Right atrium auricular region (tissue), 2 donors: Measurements from ENCODE around the gene IFNGR2. TPM values are rescaled to one million over a fixed set of nuclear protein-coding genes. Genes with fewer than 3 reads are reported as not detected.

Source experiments
- DNase-seq: peaks from one replicate; pipeline ENCODE4 v3.0.0-alpha.2; 2019; ENCODE audit warnings: low spot score
- H3K27ac ChIP-seq, 2 donors: fragments of 200-600 bp; sonication (generic); 1 replicate in 1 of 2; 2 replicates in 1 of 2; pipeline ENCODE4 v1.5.1; 2016 to 2019
- H3K27me3 ChIP-seq, 2 donors: fragments of 200-600 bp; sonication (generic); one replicate each; pipeline versions ENCODE4 v1.5.1 to v1.6.0; 2017 to 2019
- H3K36me3 ChIP-seq: fragments of 200-600 bp; sonication (generic); one replicate; pipeline ENCODE4 v1.5.1; 2016
- H3K4me1 ChIP-seq, 2 donors: fragments of 200-600 bp; sonication (generic); one replicate each; pipeline versions ENCODE4 v1.5.1 to v1.6.0; 2017 to 2019
- H3K4me3 ChIP-seq, 2 donors: fragments of 200-600 bp; sonication (generic); 1 replicate in 1 of 2; 2 replicates in 1 of 2; pipeline ENCODE4 v1.5.1; 2017 to 2019; ENCODE audit warnings: mild to moderate bottlenecking in 1 of 2, moderate library complexity in 1 of 2
- H3K9me3 ChIP-seq, 2 donors: fragments of 200-600 bp; sonication (generic); one replicate each; pipeline ENCODE4 v1.5.1; 2019
- total RNA-seq, 2 donors: library from RNA; depleted of rRNA; stranded (reverse); fragments of >200 nt; gene quantifications; one replicate each; pipeline ENCODE4 v1.1.0, GENCODE V29; 2016
- TF ChIP-seq, protein P1 (sequence below), 2 donors: fragments of 200-600 bp; sonication (generic); IDR thresholded peaks; one replicate each; pipeline ENCODE4 v1.5.1; 2019; ENCODE audit warnings: antibody characterized with exemption in 2 of 2

The IFNGR2 gene
- total RNA-seq, 2 donors from 2014 or later, result 40.2 to 47.3 TPM

DNA sequence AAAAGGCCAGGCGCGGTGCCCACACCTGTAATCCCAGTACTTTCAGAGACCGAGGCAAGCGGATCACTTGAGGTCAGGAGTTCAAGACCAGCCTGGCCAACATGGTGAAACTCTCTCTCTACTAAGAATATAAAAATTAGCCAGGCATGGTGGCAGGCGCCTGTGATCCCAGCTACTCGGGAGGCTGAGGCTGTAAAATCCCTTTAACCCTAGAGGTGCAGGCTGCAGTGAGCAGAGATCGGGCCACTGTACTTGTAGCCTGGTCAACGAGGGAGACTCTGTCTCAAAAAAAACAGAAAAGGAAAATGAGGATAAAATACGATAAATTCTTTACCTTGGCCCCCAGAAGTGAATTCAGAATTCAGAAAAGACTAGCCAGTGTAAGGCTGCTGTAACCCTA, 75.0 kb downstream of the IFNGR2 start:
- H3K27ac ChIP-seq, result peak overlapping the region; percentile 96 to 99

DNA sequence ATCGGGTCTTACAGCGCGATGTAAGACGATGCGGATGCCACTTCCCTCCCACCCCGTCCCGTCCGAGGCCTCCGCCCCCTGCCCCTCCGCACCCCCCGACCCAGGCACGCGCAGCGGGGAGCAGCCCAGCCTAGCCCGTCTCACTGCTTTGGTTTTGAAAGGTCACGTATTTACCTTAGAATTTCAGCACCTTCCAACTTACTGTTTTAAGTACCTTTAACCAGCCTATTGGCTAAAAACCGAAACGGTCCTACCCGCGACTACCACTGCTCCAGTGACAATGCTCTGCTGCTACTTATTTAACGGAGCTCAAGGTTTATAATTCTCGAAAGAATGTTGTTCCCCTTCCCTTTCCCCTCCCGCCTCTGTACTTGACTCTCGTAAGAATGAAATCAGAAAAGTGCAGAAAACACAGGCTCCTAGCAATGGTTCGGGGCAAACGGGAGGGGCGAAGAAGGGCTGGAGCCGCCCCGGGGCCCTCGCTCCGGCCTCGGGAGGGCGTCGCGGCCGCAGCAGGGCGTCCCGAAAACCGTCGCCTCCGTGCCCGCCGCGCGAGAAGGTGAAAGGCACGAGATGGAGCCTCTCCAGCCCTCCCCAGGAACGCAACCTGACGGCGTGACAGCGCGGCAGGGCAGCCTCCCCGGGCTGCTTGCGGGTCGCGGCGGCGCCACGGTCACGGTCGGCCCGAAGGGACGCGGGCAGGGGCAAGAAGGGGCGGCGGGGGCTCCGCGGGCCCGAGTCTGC, 75.9 kb downstream of the IFNGR2 start:
- TF ChIP-seq, protein P1, sequence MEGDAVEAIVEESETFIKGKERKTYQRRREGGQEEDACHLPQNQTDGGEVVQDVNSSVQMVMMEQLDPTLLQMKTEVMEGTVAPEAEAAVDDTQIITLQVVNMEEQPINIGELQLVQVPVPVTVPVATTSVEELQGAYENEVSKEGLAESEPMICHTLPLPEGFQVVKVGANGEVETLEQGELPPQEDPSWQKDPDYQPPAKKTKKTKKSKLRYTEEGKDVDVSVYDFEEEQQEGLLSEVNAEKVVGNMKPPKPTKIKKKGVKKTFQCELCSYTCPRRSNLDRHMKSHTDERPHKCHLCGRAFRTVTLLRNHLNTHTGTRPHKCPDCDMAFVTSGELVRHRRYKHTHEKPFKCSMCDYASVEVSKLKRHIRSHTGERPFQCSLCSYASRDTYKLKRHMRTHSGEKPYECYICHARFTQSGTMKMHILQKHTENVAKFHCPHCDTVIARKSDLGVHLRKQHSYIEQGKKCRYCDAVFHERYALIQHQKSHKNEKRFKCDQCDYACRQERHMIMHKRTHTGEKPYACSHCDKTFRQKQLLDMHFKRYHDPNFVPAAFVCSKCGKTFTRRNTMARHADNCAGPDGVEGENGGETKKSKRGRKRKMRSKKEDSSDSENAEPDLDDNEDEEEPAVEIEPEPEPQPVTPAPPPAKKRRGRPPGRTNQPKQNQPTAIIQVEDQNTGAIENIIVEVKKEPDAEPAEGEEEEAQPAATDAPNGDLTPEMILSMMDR (IDR thresholded peaks at IDR 0.05), result peak in 1 of 2 donors; percentile 39
- Histone ChIP-seq H3K9me3 (no peaks in the 10 kb centered on the region), H3K36me3 (no peaks in the 10 kb centered on the region), H3K27ac (peak overlapping the region; percentile 96 to 99), H3K4me1 (peaks cover 0 to 17% of the 10 kb centered on the region in 2 donors), H3K27me3 (no peaks in the 10 kb centered on the region), H3K4me3 (peak overlapping the region; percentile 94 to 96)
- DNase-seq, result no peak

More for the DNA sequence above, 75.0 kb downstream of the IFNGR2 start:
- TF ChIP-seq, protein P1 (IDR thresholded peaks at IDR 0.05), result no peak
- Histone ChIP-seq H3K4me1 (peaks cover 0 to 17% of the 10 kb centered on the region in 2 donors), H3K4me3 (peak overlapping the region; percentile 94 to 96), H3K36me3 (no peaks in the 10 kb centered on the region), H3K9me3 (no peaks in the 10 kb centered on the region), H3K27me3 (no peaks in the 10 kb centered on the region)
- DNase-seq, result no peak

DNA sequence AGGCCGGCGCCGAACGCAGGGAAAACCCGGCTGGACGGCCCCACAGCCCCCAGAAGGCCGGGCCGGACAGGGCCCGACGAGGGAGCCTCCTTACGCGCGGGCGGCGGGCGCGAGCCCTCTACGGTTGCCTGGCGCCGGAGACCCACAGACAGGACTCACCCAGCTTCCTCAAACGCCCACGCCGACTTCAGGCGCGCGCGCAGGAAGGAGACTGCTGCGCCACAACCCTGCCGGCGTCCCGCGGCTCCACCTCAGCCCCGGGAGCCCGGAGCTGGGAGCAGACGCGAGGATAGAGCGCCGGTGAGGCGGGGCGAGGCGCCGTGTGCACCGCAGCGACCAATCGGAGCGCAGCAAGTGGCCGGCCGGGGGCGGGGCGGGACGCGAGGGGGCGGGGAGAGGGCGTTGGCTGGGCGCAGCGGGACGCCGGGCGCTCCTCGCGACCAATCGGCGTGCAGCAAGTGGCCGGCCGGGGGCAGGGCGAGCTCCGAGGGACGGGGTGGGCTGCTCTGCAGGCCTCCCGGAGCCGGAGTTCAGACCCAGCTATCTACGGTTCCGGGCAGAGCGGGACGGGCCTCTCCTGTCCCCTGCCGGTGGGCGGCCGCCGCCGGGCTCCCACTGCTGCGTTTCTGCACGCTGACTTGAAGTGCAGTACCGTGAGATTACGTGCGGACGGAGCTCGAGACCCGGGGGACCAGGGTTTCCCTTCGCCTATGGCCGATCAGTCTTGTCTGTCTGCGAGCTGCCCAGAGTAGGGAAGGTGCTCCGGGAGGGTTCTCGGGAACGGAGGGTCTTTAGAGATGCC, 76.7 kb downstream of the IFNGR2 start, which contains the start of gene TMEM50B:
Gene TMEM50B, minus strand, starts transcription at position 296 of the 802 bp plus-strand sequence. CDS start 11,089 bp downstream, outside the sequence.
- H3K9me3 ChIP-seq, result no peaks in the 10 kb centered on the region
- H3K36me3 ChIP-seq, result no peaks in the 10 kb centered on the region
- TF ChIP-seq, protein P1 (IDR thresholded peaks at IDR 0.05), result peak in 1 of 2 donors; percentile 68
- peak within 1 kb of the TSS; percentile 94 to 96 for H3K4me3 ChIP-seq
- DNase-seq, result peak; percentile 94
- no peaks in the 10 kb centered on the region for H3K27me3 ChIP-seq
- peaks cover 0 to 17% of the 10 kb centered on the region in 2 donors for H3K4me1 ChIP-seq
- peak within 1 kb of the TSS; percentile 96 to 99 for H3K27ac ChIP-seq

DNA sequence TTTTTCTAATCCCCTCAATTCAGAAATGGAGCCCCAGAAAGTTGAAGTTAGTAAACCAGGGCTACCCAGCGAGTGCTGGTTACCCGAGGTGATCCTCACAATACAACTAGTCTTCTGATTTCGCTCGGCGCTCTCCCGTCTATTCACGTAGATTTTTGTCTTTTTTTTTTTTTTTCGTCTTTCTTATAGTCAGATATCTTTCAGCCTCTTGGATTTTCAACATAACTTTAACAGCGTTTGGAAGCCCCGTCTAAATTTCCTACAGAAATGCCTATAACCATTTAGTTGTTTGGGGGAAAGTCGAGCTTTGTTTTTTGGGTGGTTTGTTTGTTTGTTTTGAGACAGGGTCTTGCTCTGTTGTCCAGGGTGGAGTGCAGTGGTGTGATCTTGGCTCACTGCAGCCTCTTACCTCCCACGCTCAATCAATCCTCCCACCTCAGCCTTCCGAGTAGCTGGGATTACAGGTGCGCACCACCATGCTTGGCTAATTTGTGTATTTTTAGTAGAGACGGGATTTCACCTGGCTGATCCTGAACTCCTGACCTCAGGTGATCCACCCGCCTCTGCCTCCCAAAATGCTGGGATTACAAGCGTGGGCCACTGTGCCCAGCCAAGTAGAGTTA, 77.4 kb downstream of the IFNGR2 start:
- no peak for DNase-seq
- Histone ChIP-seq H3K4me3 (peak overlapping the region; percentile 94 to 96), H3K36me3 (no peaks in the 10 kb centered on the region), H3K27ac (peak overlapping the region; percentile 96 to 99), H3K9me3 (no peaks in the 10 kb centered on the region), H3K27me3 (no peaks in the 10 kb centered on the region), H3K4me1 (peaks cover 0 to 17% of the 10 kb centered on the region in 2 donors)
- TF ChIP-seq, protein P1 (IDR thresholded peaks at IDR 0.05), result no peak

DNA sequence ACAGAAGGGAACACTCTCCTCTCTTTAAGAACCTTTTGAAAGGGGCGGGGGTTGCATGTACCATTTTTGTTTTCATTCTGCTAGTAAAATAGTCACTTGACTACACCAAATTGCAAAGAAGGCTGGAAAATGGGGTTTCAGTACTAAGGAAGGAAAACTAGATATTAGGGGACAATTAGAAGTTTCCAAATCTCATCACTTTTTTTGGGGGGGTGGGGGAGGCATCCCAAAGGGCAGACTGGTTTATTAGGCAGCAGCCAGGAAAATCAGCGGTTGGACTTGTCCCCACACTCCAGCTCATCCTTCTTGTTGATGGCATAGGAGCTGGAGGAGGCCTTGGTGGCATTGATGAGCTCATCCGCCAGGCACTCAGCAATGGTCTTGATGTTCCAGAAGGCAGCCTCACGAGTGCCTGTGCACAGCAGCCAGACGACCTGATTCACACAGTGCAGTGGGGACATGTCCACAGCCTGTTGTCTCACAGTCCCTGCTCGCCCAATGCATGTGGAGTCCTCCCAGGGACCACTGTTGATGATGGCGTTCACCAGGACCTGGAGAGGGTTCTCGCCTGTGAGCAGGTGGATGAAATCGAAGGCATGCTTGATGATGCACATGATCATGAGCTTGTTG, 78.2 kb downstream of the IFNGR2 start:
- no peak for DNase-seq
- H3K4me3 ChIP-seq, result no peak overlapping the region
- no peaks in the 10 kb centered on the region for H3K36me3 ChIP-seq
- TF ChIP-seq, protein P1 (IDR thresholded peaks at IDR 0.05), result no peak
- H3K9me3 ChIP-seq, result no peaks in the 10 kb centered on the region
- H3K4me1 ChIP-seq, result peaks cover 0 to 17% of the 10 kb centered on the region in 2 donors
- no peaks in the 10 kb centered on the region for H3K27me3 ChIP-seq
- H3K27ac ChIP-seq, result no peak overlapping the region
